Activated CD8-positive, alpha-beta memory T cell treated with anti-CD3 and anti-CD28 coated beads for 36 hours (primary cell): ENCODE results near the gene GNB1L. TPM values are rescaled to one million over a fixed set of nuclear protein-coding genes. Genes with fewer than 3 reads are reported as not detected.

Source experiments
- CTCF ChIA-PET: fragments of 350-600 bp; sonication (Branson Sonifier 250); formaldehyde crosslinking; loops from one replicate; lab custom pipeline; 2021; ENCODE audit warnings: antibody characterized with exemption; lab: Charles Lee
- POLR2A ChIA-PET: fragments of 350-600 bp; sonication (Branson Sonifier 250); formaldehyde crosslinking; loops from one replicate; lab custom pipeline; 2021; ENCODE audit warnings: antibody characterized with exemption; lab: Charles Lee
- total RNA-seq, 2 experiments: library from RNA; stranded (reverse); gene quantifications; one replicate each; pipeline ENCODE4 v1.2.3, GENCODE V29; 2021

Gene GNB1L
- total RNA-seq, 2 experiments from 2014 or later: 17.1 to 17.3 TPM

GRCh38 chr22:19879992-19880785, 25.5 kb upstream of the GNB1L start:
- CTCF ChIA-PET: no interaction called here

GRCh38 chr22:19879643-19879991, 24.9 kb upstream of the GNB1L start:
- POLR2A ChIA-PET: no interaction called here
- CTCF ChIA-PET: no interaction called here

More at GRCh38 chr22:19879992-19880785, 25.5 kb upstream of the GNB1L start:
- POLR2A ChIA-PET: no interaction called here

GRCh38 chr22:19879246-19879570, 24.5 kb upstream of the GNB1L start:
- ChIA-PET CTCF (no interaction called here), POLR2A (no interaction called here)

- POLR2A ChIA-PET: no interaction called here
- CTCF ChIA-PET: no interaction called here
These were observed 24.0 kb upstream of the GNB1L start for GRCh38 chr22:19878461-19879245.

GRCh38 chr22:19877626-19878339, 23.1 kb upstream of the GNB1L start:
- CTCF ChIA-PET: no interaction called here
- POLR2A ChIA-PET: no interaction called here

GRCh38 chr22:19876941-19877625, 22.4 kb upstream of the GNB1L start:
- ChIA-PET POLR2A (no interaction called here), CTCF (no interaction called here)

GRCh38 chr22:19876314-19876940, 21.8 kb upstream of the GNB1L start:
- ChIA-PET CTCF (no interaction called here), POLR2A (no interaction called here)

- ChIA-PET CTCF (no interaction called here), POLR2A (no interaction called here)
These were observed 21.0 kb upstream of the GNB1L start for GRCh38 chr22:19875531-19876313.

GRCh38 chr22:19875061-19875530, 20.4 kb upstream of the GNB1L start:
- POLR2A ChIA-PET: no interaction called here

GRCh38 chr22:19874307-19875060, 19.8 kb upstream of the GNB1L start:
- ChIA-PET POLR2A (no interaction called here), CTCF (no interaction called here)

More at GRCh38 chr22:19875061-19875530, 20.4 kb upstream of the GNB1L start:
- CTCF ChIA-PET: no interaction called here

- ChIA-PET CTCF (no interaction called here), POLR2A (no interaction called here)
These were observed 19.3 kb upstream of the GNB1L start for GRCh38 chr22:19873960-19874306.

- POLR2A ChIA-PET: no interaction called here
- CTCF ChIA-PET: no interaction called here
These were observed 18.7 kb upstream of the GNB1L start for GRCh38 chr22:19873138-19873959.

- POLR2A ChIA-PET: no interaction called here
- CTCF ChIA-PET: no interaction called here
These were observed 18.1 kb upstream of the GNB1L start for GRCh38 chr22:19872779-19873137.

GRCh38 chr22:19871845-19872778, 17.4 kb upstream of the GNB1L start:
- CTCF ChIA-PET: no interaction called here
- POLR2A ChIA-PET: no interaction called here

- CTCF ChIA-PET: interaction anchor here (0.8 kb wide), 1 partner anchor 141 kb away, joined by 3 read pairs; no protein-coding TSS in a partner anchor
- POLR2A ChIA-PET: no interaction called here
These were observed 16.6 kb upstream of the GNB1L start for GRCh38 chr22:19871023-19871844.
